C4-2B (cell line): Measurements from ENCODE around the gene FKBP5.

Experiments
- ZFX ChIP-seq: fragments of 450-650 bp; IDR thresholded peaks from 2 replicates; pipeline ENCODE4 v1.6.1; 2017
- TF ChIP-seq, protein P1 (sequence below): fragments of 450-650 bp; conservative IDR thresholded peaks from 2 replicates; pipeline ENCODE4 v1.5.1; 2017; ENCODE audit warnings: mild to moderate bottlenecking

DNA sequence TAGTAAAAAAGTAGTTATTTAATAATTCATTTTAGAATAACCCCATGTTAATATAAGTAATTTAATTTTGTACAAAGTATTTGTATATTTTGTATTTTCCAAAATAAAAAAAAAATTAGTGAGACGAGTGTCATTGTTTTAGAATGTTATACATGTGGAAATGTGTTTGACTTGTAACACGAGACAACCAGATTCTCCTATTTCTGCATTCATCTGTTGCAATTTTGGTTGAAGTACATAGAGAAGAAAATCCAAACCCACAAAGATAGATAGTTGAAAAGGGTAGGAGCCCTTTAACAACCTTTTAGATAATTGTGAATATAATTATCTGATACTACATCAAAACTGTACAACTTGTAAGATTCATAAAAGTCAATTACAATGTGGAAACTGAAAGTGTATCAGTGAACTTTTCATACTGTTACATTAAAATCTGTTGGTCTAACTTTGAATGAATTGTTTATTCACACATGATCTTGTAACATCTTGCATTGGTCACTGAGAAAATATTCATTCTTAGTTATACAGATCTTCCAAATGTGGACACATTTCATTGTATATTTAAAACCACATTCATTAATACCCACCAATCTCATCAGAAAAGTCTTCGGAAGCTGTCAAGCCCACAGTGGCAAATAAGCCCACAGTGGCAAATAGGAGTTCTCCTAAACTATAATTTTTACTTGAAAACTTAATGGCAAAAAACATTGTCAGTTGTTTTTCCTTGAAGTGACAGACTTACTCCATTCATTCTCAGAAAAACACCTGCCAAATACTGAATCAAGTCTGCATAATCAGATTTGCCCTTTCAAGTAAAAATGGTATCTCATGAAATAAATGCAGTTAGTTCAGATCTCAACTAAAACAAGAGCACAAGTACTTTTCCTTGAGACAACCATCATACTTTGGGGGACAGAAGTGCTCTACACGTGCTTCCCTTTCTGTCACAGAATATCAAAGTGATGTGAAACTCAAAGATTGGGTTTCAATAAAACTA, 52.8 kb downstream of the FKBP5 start:
- TF ChIP-seq, protein P1, sequence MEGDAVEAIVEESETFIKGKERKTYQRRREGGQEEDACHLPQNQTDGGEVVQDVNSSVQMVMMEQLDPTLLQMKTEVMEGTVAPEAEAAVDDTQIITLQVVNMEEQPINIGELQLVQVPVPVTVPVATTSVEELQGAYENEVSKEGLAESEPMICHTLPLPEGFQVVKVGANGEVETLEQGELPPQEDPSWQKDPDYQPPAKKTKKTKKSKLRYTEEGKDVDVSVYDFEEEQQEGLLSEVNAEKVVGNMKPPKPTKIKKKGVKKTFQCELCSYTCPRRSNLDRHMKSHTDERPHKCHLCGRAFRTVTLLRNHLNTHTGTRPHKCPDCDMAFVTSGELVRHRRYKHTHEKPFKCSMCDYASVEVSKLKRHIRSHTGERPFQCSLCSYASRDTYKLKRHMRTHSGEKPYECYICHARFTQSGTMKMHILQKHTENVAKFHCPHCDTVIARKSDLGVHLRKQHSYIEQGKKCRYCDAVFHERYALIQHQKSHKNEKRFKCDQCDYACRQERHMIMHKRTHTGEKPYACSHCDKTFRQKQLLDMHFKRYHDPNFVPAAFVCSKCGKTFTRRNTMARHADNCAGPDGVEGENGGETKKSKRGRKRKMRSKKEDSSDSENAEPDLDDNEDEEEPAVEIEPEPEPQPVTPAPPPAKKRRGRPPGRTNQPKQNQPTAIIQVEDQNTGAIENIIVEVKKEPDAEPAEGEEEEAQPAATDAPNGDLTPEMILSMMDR = no peak
- no peak for TF ChIP-seq ZFX
